NCI-H146 (cell line): Measurements from ENCODE around the gene CDH1.
A peak's percentile ranks its signal among the peaks of the same experiment; 100 is the strongest.
"Not testable (repeated sequence)": the region's sequence is repeated elsewhere in the genome, so short reads cannot be mapped to it uniquely, and the experiment has no call there.

ENCODE experiments used
- DNase-seq: peaks from one replicate; lab custom pipeline; 2025; lab: John Stamatoyannopoulos, UW

CDH1 gene

DNA sequence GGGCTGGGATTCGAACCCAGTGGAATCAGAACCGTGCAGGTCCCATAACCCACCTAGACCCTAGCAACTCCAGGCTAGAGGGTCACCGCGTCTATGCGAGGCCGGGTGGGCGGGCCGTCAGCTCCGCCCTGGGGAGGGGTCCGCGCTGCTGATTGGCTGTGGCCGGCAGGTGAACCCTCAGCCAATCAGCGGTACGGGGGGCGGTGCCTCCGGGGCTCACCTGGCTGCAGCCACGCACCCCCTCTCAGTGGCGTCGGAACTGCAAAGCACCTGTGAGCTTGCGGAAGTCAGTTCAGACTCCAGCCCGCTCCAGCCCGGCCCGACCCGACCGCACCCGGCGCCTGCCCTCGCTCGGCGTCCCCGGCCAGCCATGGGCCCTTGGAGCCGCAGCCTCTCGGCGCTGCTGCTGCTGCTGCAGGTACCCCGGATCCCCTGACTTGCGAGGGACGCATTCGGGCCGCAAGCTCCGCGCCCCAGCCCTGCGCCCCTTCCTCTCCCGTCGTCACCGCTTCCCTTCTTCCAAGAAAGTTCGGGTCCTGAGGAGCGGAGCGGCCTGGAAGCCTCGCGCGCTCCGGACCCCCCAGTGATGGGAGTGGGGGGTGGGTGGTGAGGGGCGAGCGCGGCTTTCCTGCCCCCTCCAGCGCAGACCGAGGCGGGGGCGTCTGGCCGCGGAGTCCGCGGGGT, at the start of gene CDH1:
Gene CDH1, plus strand, starts transcription at position 247 of the 684 bp plus-strand sequence. Its CDS starts 124 bp downstream, at position 371.
- peak; percentile 93 for DNase-seq

DNA sequence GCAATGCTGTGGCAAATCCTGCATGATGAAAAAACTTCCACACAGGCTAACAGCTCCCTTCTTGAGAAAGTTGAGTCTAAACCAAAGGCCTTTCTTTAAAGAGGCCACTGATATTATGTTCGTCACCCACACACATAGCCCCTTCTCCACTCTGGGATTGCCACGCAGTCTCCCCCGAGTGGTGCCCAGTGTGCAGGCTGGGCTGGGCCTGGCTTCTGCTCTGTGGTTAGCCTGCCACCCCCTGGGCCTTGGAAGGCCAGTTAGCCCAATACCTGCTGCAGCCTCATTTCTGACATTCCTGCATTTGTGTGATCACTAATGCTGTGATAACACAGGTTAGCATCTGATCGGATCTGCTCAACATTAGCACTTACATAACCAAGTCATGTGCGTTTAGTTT, 47.2 kb upstream of the CDH1 start:
- no peak for DNase-seq

DNA sequence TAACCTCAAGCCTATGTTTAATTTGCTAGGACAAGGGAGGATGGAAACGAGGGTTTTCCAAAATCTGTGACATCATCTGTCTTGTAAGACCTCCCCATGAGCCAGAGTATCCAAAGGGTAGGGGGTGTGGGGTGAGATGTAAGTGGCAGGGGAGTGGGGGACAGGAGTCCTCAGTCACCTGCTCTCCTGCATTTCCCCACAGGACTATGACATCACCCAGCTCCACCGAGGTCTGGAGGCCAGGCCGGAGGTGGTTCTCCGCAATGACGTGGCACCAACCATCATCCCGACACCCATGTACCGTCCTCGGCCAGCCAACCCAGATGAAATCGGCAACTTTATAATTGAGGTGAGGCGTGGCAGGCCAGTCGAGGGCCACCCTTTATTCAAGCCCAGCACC, 41.5 kb upstream of the CDH1 start:
- DNase-seq = no peak

DNA sequence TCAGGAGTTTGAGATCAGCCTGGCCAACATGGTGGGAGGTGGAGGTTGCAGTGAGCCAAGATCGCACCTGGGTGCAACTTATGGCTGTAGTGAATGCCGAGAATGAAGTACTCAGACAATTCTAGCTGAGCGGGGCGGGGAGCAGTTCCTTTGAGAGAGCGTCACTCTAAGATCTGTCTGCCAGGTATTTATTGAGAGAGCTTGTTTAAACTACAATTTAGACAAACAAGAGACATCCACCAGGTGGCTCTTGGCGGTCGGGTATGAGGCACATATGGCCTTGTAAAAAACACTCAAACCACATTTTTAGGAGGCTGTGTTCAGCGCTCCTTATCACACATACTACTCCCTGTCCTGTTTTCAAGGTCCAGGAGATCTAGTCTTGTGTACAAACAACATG, 40.6 kb upstream of the CDH1 start:
- peak; percentile 12 for DNase-seq

DNA sequence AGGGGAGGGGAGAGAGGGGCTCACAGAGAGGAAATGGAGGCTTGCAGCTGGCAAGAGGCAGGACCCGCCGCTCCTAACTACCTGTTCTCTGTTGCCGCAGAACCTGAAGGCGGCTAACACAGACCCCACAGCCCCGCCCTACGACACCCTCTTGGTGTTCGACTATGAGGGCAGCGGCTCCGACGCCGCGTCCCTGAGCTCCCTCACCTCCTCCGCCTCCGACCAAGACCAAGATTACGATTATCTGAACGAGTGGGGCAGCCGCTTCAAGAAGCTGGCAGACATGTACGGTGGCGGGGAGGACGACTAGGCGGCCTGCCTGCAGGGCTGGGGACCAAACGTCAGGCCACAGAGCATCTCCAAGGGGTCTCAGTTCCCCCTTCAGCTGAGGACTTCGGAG, 39.0 kb upstream of the CDH1 start:
- no peak for DNase-seq

DNA sequence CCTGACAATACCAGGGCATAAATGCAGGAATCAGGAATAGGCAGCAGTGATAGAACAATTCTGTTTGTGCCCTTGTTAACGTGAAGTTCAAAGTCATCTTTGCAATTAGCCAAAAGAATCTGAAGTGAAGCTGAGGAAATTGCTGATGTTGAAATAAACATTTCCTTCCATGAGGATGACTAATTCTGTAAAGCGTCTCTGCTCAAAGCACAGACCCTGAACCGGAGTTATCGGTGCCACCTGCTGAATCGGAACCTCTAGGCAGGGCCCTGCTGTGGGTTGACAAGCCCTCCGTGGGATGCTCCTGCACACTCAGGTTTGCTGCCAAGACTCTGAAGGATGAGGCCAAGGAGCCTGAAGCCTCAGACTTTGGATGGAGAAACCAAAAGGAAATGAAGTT, 37.0 kb upstream of the CDH1 start:
- DNase-seq = no peak

DNA sequence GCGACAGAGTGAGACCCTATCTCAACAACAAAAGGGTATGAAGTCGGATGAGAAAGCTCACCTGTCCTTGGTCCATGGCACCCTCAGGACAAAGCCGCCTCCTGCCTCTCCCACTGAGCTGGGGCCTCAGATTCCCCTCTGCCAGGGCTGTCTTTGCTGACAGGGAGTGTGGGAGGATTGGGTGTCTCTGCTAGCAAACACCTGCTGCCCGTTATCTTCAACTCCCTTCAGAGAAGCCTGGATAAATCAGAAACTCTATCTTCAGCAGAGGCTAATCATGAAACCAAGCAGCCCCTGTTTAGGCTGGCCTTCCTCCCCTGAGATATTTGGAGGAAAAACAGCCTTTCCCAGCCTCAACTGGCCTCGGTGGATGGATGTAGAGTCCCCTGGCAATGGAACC, 36.3 kb upstream of the CDH1 start:
- no peak for DNase-seq

DNA sequence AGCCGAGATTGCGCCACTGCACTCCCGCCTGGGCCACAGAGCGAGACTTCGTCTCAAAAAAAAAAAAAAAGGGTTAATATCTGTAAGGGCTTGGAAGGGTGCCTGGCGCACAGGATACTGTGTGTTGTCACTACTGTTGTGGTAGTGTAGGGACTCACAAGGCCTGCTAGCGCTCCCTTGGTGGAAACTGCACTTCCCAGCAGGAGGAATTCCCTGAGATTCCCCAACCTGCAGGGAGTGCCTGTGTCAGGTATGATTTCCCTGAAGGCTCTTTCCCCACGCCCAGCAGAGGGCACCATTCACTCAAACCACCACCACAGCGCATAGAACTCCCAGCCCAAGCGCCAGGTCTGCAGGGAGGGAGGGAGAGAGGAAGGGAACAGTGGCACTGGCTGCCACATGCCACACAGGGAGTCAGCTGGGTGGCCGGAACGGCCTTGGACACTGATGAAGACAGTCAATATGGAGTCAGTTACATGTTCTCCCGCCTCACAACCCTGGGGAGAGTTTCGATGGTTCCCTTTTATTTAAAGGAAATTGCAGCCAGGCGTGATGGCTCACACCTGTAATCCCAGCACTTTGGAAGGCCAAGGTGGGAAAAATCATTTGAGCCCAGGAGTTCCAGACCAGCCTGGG, 32.7 kb upstream of the CDH1 start:
- DNase-seq = peak; percentile 78

DNA sequence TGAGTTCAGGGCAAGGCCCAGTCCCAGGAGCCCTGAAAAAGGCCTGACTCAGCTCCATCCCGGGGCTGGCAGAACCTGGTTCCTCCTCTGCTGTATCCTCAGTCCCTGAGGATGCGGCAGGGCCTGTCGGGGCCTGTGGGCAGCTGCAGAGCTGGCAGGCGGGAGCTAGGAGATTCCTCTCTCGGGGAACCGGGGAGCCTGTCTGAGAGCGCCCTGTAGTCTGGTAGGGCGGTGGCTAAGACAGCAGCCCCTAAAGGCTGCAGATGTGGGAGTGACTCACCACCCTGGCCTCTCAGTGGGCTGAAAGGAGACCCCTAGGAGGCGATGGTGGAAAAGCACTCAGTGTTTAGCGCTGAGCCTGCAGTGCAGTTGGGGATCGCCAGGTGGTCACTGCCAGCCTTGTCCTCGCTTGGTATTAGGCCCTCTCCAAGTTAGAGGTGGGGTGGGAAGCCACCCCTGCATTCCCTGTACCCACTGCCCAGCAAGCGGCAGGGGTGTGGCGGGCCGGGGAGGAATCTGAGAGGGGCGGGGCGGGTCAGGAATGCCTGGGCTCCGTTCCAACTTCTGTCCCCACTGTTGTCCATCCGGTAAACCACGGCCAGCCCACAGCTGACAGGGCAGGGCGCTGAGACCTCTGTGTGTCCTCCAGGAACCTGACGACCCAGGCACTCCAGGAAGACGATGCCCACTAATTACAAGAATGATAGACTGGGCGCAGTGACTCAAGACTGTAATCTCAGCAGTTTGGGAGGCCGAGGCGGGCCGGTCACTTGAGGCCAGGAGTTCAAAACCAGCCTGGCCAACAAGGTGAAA, 29.5 kb upstream of the CDH1 start:
- no peak for DNase-seq

DNA sequence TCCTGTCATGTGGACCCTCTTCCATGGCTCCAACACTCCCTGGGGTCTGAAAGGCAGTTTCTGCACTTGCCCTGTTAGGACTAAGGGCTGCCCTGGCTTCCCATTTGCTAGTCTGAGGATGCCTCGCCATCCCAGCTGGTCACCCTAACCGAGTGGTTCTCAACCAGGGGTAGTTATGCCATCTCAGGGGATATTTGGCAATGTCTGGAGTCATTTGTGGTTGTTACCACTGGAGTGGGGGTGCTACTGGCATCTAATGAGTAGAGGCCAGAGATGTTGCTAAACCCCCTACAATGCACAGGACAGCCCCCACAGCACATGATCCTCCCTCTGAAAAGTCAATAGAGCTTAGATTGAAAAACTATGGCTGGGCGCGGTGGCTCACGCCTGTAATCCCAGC, 26.9 kb upstream of the CDH1 start:
- no peak for DNase-seq

DNA sequence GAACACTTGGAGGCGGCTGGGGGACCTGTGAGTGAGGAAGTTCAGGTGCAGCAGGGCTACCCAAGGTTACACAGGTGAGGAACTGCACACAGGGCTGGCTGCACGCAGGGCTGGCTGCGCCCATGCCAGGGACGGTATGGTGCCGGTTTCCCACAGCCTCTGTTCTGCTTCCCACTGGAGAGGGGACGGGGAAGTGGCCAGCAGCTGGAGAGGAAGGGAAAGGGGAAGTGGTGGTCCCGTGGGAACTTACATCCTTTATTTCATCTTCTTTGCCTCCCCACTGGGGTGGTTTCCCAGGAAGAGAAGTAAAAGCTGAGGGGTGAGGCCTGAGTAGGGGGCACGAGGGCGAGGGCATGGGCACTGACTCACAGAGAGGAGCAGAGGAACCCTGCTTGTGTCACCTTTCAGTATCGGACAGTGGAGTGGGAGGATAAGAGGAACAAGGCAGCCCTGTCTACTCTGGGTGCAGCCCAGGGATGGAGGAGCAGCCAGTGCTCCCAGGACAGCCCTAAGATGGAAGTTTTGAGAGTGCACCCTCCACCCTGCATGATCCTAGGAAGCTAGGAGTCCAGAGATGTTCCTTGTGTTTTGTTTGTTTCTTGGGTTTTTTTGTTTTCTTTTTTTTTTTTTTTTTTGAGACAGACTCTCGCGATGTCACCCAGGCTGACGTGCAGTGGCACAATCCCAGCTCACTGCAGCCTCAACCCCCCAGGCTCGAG, 25.5 kb upstream of the CDH1 start:
- no peak for DNase-seq

DNA sequence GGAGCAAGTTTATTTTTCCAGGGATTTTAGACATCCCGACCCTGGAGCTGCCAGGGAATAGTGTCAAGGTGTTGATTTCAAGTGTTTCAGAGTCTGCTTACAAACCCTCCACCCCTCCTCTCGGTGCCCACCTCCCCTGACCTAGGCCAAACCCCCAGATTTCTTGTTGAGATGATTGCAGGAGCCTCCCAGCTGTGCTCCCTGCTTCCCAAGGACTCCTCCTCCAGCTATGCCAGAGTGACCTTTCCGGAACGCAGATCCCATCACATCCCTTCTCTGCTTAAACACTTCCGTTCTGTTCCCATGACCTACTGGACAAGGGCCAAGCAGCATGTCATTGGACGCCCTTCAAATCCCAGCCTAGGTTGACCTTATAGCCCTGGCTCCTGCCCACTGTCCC, 23.7 kb upstream of the CDH1 start:
- DNase-seq = no peak

DNA sequence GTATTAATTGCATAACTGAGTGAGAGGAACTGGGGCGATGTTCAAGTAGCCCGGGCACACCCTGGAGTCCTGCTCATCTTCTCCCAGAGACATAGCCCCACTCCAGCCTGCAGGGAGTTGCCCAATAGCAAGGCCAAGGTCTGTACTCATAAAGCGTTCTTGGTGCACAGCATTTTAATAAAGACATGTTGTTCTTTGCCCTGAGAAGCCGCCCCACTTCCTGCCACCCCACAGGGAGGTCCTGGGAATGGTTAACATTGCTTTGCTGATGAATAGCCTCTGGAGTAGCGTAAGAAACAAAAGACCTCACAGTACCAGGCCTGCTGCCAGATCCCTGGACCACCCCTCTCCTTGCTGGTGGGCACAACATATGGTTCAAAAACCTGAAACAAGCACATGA, 21.6 kb upstream of the CDH1 start:
- DNase-seq = no peak

DNA sequence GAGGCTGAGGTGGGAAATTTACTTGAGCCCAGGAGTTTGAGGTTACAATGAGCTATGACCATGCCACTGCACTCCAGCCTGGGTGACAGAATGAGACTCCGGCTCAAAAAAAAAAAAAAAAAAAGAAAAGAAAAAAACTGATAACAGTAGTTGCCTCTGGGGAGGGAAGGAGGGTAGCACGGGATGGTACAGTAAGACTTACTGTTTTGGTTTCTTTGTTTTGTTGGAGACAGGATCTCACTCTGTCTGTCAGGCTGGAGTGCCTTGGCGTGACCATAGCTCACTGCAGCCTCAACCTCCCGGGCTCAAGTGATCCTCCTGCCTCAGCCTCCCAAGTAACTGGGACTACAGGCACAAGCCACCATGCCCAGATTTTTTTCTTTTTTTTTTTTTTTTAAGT, 20.6 kb upstream of the CDH1 start:
- not testable (repeated sequence) for DNase-seq

DNA sequence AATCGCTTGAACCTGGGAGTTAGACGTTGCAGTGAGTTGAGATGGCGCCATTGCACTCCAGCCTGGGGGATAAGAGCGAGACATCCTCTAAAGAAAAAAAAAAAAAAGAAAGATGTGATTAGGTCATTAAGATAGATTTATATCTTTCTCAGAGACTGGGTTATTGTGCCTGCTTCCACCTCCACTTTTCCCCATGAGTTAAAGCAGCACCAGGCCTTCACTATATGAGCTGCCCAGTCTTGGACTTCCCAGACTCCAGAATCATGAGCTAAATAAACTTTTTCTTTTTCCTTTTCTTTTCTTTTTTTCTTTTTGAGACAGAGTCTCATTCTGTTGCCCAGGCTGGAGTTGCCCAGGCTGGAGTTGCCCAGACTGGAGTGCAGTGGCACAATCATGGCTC, 19.4 kb upstream of the CDH1 start:
- no peak for DNase-seq

DNA sequence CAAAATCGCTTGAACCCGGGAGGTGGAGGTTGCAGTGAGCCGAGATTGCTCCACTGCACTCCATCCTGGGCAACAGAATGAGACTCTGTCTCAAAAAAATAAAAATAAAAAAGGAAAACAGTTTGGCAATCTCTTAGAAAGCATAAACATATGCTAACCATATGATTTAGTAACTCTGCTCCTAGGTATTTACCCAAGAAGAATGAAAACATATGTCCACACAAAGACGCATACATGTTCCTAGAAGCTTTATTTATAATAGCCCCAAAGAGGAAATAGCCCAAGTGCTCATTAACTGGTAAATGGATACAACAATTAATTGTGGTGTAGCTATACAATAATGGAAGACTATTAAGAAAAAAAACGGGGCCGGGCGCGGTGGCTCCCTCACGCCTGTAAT, 18.5 kb upstream of the CDH1 start:
- DNase-seq = no peak

DNA sequence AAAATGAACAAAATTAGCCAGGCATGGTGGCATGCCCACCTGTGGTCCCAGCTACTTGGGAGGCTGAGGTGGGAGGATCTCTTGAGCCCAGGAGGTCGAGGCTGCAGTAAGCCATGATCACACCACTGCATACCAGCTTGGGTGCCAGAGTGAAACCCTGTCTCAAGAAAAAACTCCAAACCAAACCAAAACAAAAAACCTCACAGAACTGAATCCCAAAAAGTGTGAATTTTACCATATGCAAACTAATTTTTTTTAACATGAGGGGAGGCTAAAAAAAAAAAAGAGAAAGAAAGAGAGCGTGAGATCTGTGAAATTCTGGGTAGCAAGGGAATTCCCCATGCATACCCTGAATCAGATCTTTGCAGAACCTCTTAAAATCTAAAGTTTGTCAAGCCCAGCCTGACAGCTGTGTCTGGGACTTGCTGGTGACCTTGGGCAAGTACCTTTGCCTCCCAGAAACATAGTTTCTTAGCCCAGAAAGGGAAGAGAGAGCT, 17.1 kb upstream of the CDH1 start:
- DNase-seq = no peak

DNA sequence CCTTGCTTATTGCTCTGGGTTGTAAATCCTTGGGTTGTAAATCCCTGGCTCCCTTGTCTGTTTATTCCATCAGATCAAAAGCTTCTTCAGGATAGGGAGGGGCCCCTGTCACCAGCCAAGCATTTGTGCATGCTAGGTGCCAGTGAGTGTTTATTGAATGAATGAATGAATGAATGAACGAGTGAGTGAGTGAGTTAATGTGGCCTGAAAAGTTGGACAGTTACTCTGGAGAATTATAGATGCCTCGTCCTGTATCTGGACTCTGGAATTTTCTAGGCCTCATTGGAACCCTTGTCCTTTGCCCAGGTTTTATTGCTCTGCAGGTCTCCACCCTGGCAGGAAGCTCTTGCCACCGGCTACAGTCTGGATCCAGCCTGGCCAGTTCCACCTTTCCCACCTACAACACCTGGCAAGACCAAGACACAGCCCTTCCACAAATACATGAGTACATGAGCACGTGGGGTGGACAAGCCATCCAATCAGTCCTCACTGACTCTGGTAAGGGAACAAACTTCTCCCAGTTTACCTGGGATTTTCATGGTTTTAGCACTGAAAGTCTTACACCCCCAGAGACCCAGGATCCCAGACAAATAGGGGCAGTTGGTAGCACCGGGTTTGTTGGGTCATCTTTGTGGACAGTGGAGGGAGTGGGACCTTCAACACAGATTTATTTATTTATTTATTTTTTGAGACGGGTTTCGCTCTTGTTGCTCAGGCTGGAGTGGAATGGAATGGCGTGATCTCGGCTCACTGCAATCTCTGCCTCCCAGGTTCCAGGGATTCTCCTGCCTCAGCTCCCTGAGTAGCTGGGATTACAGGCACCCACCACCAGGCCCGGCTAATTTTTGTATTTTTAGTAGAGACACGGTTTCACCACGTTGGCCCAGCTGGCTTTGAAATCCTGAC, 14.7 kb upstream of the CDH1 start:
- DNase-seq = no peak

DNA sequence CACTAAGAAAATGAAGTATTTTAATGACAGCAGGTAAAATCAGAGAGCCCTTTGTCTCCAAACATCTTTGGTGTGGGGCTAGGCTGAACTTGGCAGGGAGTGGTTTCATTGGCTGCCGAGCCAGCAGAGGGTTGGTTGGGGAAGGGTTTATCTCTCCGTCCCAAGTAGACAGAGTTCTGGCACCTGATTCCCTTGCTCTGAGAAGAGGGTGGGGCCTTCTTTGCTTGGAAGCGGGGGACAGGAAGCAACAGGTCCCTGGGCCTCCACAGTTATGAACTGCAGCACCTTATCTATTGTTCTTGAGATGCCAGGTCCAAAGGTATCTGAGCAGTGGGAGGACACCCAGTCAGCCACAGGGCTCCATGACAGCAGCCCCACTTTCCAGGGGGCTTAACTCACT, 12.3 kb upstream of the CDH1 start:
- no peak for DNase-seq

DNA sequence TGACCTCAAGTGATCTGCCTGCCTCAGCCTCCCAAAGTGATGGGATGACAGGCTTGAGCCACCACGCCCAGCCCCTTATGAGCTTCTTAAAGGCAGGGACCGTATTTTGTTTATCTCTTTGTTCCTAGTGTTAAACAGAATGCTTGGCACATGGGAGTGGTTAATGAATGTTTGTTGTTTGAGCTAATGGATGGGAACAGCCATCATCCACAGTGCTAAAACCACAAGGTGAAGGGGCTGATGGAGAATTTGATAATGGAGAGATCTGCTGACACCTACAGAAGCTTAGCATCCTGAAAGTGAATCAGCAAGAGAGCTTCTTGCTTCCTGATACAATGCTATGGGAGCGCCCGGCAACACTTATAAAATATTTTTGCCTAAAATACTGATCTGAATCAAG, 8.6 kb upstream of the CDH1 start:
- DNase-seq = no peak

DNA sequence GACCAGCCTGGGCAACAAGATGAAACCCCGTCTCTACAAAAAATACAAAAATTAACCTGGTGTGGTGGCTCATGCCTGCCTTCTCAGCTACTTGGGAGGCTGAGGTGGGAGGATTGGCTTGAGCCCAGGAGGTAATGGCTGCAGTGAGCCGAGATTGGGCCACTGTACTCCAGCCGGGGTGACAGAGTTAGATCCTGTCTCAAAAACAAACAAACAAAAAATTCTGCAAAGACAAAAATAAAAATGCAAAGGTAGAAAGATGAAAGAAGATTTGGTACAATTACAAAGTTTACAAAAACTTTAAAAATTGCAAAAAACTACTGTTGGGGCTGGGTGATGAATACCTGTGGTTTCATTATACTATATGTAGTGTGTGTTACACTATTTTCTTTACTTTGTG, 5.5 kb upstream of the CDH1 start:
- DNase-seq = no peak
